Mucosa of gallbladder (tissue), 1 donor: ENCODE data around the gene WARS2. TPM values are rescaled to one million over a fixed set of nuclear protein-coding genes. Genes with fewer than 3 reads are reported as not detected.
"Not testable (repeated sequence)": the region's sequence is repeated elsewhere in the genome, so short reads cannot be mapped to it uniquely, and the experiment has no call there.

ENCODE experiments used
- DNase-seq: peaks from one replicate; pipeline ENCODE4 v3.0.0-alpha.2; 2020; ENCODE audit warnings: low spot score
- total RNA-seq: library from RNA; stranded (reverse); gene quantifications from one replicate; pipeline ENCODE4 v1.2.1, GENCODE V29; 2021
- donor health status: DM: no; HTN: no; CAD: no.

The WARS2 gene
- total RNA-seq, 1 donor from 2014 or later: 11.3 TPM

GRCh38 chr1:119139403-119139802 lies 1.1 kb downstream of the WARS2 start:
- no peak for DNase-seq

GRCh38 chr1:119136401-119136800 lies 4.1 kb downstream of the WARS2 start:
- DNase-seq: no peak

- DNase-seq: no peak
Measured at GRCh38 chr1:119133987-119134386, 6.5 kb downstream of the WARS2 start.

GRCh38 chr1:119132179-119132578 lies 8.3 kb downstream of the WARS2 start:
- DNase-seq: no peak

- DNase-seq: no peak
Measured at GRCh38 chr1:119125874-119126273, 14.6 kb downstream of the WARS2 start.

- DNase-seq: no peak
Measured at GRCh38 chr1:119124764-119125163, 15.7 kb downstream of the WARS2 start.

- not testable (repeated sequence) for DNase-seq
Measured at GRCh38 chr1:119121872-119122271, 18.6 kb downstream of the WARS2 start.

- no peak for DNase-seq
Measured at GRCh38 chr1:119116725-119117124, 23.7 kb downstream of the WARS2 start.

GRCh38 chr1:119115736-119116135 lies 24.7 kb downstream of the WARS2 start:
- DNase-seq: no peak

- no peak for DNase-seq
Measured at GRCh38 chr1:119115311-119115710, 25.1 kb downstream of the WARS2 start.

- DNase-seq: no peak
Measured at GRCh38 chr1:119114786-119115185, 25.7 kb downstream of the WARS2 start.

GRCh38 chr1:119112791-119113190 lies 27.7 kb downstream of the WARS2 start:
- DNase-seq: no peak

- no peak for DNase-seq
Measured at GRCh38 chr1:119112244-119112643, 28.2 kb downstream of the WARS2 start.

GRCh38 chr1:119108988-119109387 lies 31.5 kb downstream of the WARS2 start:
- no peak for DNase-seq

- no peak for DNase-seq
Measured at GRCh38 chr1:119103764-119104163, 36.7 kb downstream of the WARS2 start.

- DNase-seq: no peak
Measured at GRCh38 chr1:119102051-119102450, 38.4 kb downstream of the WARS2 start.

GRCh38 chr1:119101563-119101962 lies 38.9 kb downstream of the WARS2 start:
- DNase-seq: peak; percentile 17

GRCh38 chr1:119099775-119100174 lies 40.7 kb downstream of the WARS2 start:
- DNase-seq: no peak

GRCh38 chr1:119097380-119097779 lies 43.1 kb downstream of the WARS2 start:
- no peak for DNase-seq

- no peak for DNase-seq
Measured at GRCh38 chr1:119093721-119094120, 46.7 kb downstream of the WARS2 start.

- no peak for DNase-seq
Measured at GRCh38 chr1:119091618-119092017, 48.8 kb downstream of the WARS2 start.

GRCh38 chr1:119090250-119090649 lies 50.2 kb downstream of the WARS2 start:
- no peak for DNase-seq

- no peak for DNase-seq
Measured at GRCh38 chr1:119086830-119087229, 53.6 kb downstream of the WARS2 start.

GRCh38 chr1:119084798-119085197 lies 55.7 kb downstream of the WARS2 start:
- DNase-seq: no peak

- DNase-seq: no peak
Measured at GRCh38 chr1:119083980-119084379, 56.5 kb downstream of the WARS2 start.
